HCT116 (cell line): ENCODE results near the gene SLC27A2.

Source experiments
- JUND ChIP-seq: IDR thresholded peaks from 2 replicates; pipeline ENCODE4 v1.6.1; 2012
- POLR2AphosphoS5 ChIP-seq: IDR thresholded peaks from 2 replicates; pipeline ENCODE4 v1.6.1; 2011; ENCODE audit warnings: mild to moderate bottlenecking, low read depth, low read length, moderate library complexity
- TF ChIP-seq, protein P1 (sequence below), 3 experiments: fragments of 200-600 bp in 1 of 3; sonication (generic) in 1 of 3; IDR thresholded peaks in 2 of 3; conservative IDR thresholded peaks in 1 of 3; 2 replicates each; pipeline ENCODE4 v1.5.1; 2012 to 2017; ENCODE audit warnings: low read depth in 2 of 3, low read length in 2 of 3, antibody characterized with exemption in 1 of 3, borderline replicate concordance in 1 of 3, control low read depth in 1 of 3, mild to moderate bottlenecking in 1 of 3, mixed read lengths in 1 of 3, mixed run types in 1 of 3, moderate library complexity in 1 of 3; ENCODE audit not compliant: insufficient read depth in 1 of 3

DNA sequence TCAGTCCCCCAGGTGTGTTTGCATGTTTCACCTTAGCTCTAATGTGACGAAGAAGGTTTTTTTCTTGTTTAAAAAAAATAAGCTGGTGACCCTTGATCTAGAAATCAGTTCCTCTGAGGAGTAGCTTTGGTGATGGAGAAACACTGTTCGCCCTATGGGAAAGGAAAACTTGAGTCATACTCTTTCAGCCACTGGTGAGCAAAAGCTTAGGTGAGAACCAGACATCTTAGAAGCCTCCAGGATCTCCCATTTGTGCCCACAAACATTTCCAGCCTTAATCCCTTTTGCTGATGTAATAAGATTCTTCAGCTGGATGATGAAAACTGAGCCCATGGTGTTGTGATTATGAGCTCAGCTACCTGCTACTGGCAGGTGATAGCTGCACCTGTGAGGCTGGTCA lies 37.8 kb downstream of the SLC27A2 start:
- TF ChIP-seq, protein P1, sequence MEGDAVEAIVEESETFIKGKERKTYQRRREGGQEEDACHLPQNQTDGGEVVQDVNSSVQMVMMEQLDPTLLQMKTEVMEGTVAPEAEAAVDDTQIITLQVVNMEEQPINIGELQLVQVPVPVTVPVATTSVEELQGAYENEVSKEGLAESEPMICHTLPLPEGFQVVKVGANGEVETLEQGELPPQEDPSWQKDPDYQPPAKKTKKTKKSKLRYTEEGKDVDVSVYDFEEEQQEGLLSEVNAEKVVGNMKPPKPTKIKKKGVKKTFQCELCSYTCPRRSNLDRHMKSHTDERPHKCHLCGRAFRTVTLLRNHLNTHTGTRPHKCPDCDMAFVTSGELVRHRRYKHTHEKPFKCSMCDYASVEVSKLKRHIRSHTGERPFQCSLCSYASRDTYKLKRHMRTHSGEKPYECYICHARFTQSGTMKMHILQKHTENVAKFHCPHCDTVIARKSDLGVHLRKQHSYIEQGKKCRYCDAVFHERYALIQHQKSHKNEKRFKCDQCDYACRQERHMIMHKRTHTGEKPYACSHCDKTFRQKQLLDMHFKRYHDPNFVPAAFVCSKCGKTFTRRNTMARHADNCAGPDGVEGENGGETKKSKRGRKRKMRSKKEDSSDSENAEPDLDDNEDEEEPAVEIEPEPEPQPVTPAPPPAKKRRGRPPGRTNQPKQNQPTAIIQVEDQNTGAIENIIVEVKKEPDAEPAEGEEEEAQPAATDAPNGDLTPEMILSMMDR (IDR thresholded peaks at IDR 0.05 in 2 of 3, conservative IDR thresholded peaks at IDR 0.05 in 1 of 3; ENCODE audit: borderline replicate concordance in 1 of 3, insufficient read depth in 1 of 3, low read depth in 2 of 3, low read length in 2 of 3), result no peak
- TF ChIP-seq POLR2AphosphoS5 (no peak), JUND (peak; percentile 45; the same call in 1 of the 2 replicates)
